Neural cell (in vitro differentiated cells): ENCODE results near the gene OSBPL7. TPM values are rescaled to one million over a fixed set of nuclear protein-coding genes. Genes with fewer than 3 reads are reported as not detected.

Experiments used
- H2AFZ ChIP-seq: fragments of 200-600, 300-800 bp; sonication (generic), shearing (Covaris generic); 2 replicates; pipeline ENCODE4 v1.6.0; 2014; ENCODE audit warnings: low read depth, mild to moderate bottlenecking, antibody characterized with exemption, low read length, moderate library complexity
- H3F3A ChIP-seq: fragments of 200-600 bp; shearing (Covaris generic); 2 replicates; pipeline ENCODE4 v1.6.1; 2016; ENCODE audit warnings: mild to moderate bottlenecking, moderate library complexity, mixed read lengths, antibody characterized with exemption, low read length; ENCODE audit not compliant: insufficient read depth, poor library complexity, severe bottlenecking
- H3K27ac ChIP-seq: fragments of 200-600, 300-800 bp; sonication (generic), shearing (Covaris generic); 2 replicates; pipeline ENCODE4 v1.5.1; 2014; ENCODE audit warnings: mild to moderate bottlenecking, low read length, moderate library complexity
- H3K27me3 ChIP-seq: fragments of 300-800, 200-600 bp; sonication (generic), shearing (Covaris generic); 2 replicates; pipeline ENCODE4 v1.6.0; 2014; ENCODE audit warnings: mild to moderate bottlenecking, low read depth, low read length, moderate library complexity; ENCODE audit not compliant: insufficient read depth
- H3K36me3 ChIP-seq: fragments of 300-800, 200-600 bp; sonication (generic), shearing (Covaris generic); 2 replicates; pipeline ENCODE4 v1.5.1; 2014; ENCODE audit warnings: mild to moderate bottlenecking, antibody characterized with exemption, low read length, moderate library complexity; ENCODE audit not compliant: insufficient read depth
- H3K4me2 ChIP-seq: fragments of 300-800, 200-600 bp; sonication (generic), shearing (Covaris generic); 2 replicates; pipeline ENCODE4 v1.6.0; 2014; ENCODE audit warnings: mild to moderate bottlenecking, low read length
- H3K4me3 ChIP-seq: fragments of 300-800, 200-600 bp; sonication (generic), shearing (Covaris generic); 2 replicates; pipeline ENCODE4 v1.5.1; 2014; ENCODE audit warnings: mild to moderate bottlenecking, low read length, moderate library complexity
- H3K79me2 ChIP-seq: fragments of 200-600 bp; shearing (Covaris generic); replicated peaks from 2 replicates; pipeline ENCODE4 v1.6.0; 2014; ENCODE audit warnings: mild to moderate bottlenecking, low read length, moderate library complexity; ENCODE audit not compliant: insufficient read depth
- H3K9ac ChIP-seq: fragments of 300-800, 200-600 bp; sonication (generic), shearing (Covaris generic); 2 replicates; pipeline ENCODE4 v1.6.1; 2016; ENCODE audit warnings: mild to moderate bottlenecking, low read length, mixed read lengths
- H3K9me2 ChIP-seq: fragments of 200-600 bp; shearing (Covaris generic); 2 replicates; pipeline ENCODE4 v1.6.1; 2016; ENCODE audit warnings: mild to moderate bottlenecking, low read length, mixed read lengths; ENCODE audit not compliant: insufficient read depth
- H3K9me3 ChIP-seq: fragments of 200-600, 300-800 bp; sonication (generic), shearing (Covaris generic); 2 replicates; pipeline ENCODE4 v1.6.1; 2016; ENCODE audit warnings: mild to moderate bottlenecking, mixed run types, low read length, moderate library complexity, mixed read lengths
- H4K20me1 ChIP-seq: fragments of 200-600 bp; shearing (Covaris generic); 2 replicates; pipeline ENCODE4 v1.6.1; 2016; ENCODE audit warnings: mild to moderate bottlenecking, mixed run types; ENCODE audit not compliant: insufficient read depth
- EP300 ChIP-seq: fragments of 450-650 bp; conservative IDR thresholded peaks from 2 replicates; pipeline ENCODE4 v1.6.1; 2014; ENCODE audit warnings: antibody characterized with exemption, mild to moderate bottlenecking, moderate library complexity; ENCODE audit not compliant: poor library complexity, severe bottlenecking
- EZH2 ChIP-seq: fragments of 200-600, 300-800 bp; shearing (Covaris generic), sonication (generic); IDR thresholded peaks from 2 replicates; pipeline ENCODE4 v1.6.1; 2014; ENCODE audit warnings: antibody characterized with exemption, low read length, borderline replicate concordance, mild to moderate bottlenecking; ENCODE audit not compliant: insufficient read depth, poor library complexity, severe bottlenecking
- MXI1 ChIP-seq: fragments of 450-650 bp; conservative IDR thresholded peaks from 2 replicates; pipeline ENCODE4 v1.6.1; 2014; ENCODE audit warnings: antibody characterized with exemption, mild to moderate bottlenecking; ENCODE audit not compliant: poor library complexity, severe bottlenecking
- POLR2AphosphoS5 ChIP-seq: IDR thresholded peaks from 2 replicates; pipeline ENCODE4 v1.6.1; 2012
- RAD21 ChIP-seq: fragments of 450-650 bp; conservative IDR thresholded peaks from 2 replicates; pipeline ENCODE4 v1.6.1; 2014; ENCODE audit warnings: antibody characterized with exemption, mild to moderate bottlenecking, moderate library complexity
- REST ChIP-seq: IDR thresholded peaks from 2 replicates; pipeline ENCODE4 v1.6.1; 2012; ENCODE audit warnings: borderline replicate concordance
- SMC3 ChIP-seq: fragments of 450-650 bp; conservative IDR thresholded peaks from 2 replicates; pipeline ENCODE4 v1.6.1; 2014; ENCODE audit warnings: antibody characterized with exemption, mild to moderate bottlenecking, moderate library complexity; ENCODE audit not compliant: poor library complexity
- TAF1 ChIP-seq: IDR thresholded peaks from 2 replicates; pipeline ENCODE4 v1.6.1; 2012; ENCODE audit warnings: low read depth
- polyA plus RNA-seq: library from polyadenylated mRNA; depleted of rRNA; stranded (reverse); fragments of >200 nt; gene quantifications from 2 replicates; pipeline ENCODE4 v1.2.3, GENCODE V29; 2014
- TF ChIP-seq, protein P1 (sequence below): fragments of 450-650 bp; IDR thresholded peaks from 2 replicates; pipeline ENCODE4 v1.5.1; 2014; ENCODE audit warnings: antibody characterized with exemption, mild to moderate bottlenecking, moderate library complexity; ENCODE audit not compliant: poor library complexity, severe bottlenecking

Gene OSBPL7
- polyA plus RNA-seq, 1 donor from 2014 or later: 10.0 TPM

GRCh38 chr17:47806026-47806912 is 15.3 kb downstream of the OSBPL7 start:
- Histone ChIP-seq H3K79me2 (no peaks in the 10 kb centered on the region), H3K4me2 (no peak overlapping the region), H3F3A (no peaks in the 10 kb centered on the region), H3K4me3 (no peak overlapping the region), H4K20me1 (no peaks in the 10 kb centered on the region), H3K27me3 (peaks cover 6% of the 10 kb centered on the region), H3K27ac (no peak overlapping the region), H3K9ac (no peak overlapping the region), H3K9me2 (no peaks in the 10 kb centered on the region), H2AFZ (no peak overlapping the region), H3K9me3 (no peaks in the 10 kb centered on the region), H3K36me3 (no peaks in the 10 kb centered on the region)
- TF ChIP-seq EZH2 (no peak), SMC3 (no peak), TAF1 (no peak), MXI1 (no peak), RAD21 (no peak)
- TF ChIP-seq, protein P1, sequence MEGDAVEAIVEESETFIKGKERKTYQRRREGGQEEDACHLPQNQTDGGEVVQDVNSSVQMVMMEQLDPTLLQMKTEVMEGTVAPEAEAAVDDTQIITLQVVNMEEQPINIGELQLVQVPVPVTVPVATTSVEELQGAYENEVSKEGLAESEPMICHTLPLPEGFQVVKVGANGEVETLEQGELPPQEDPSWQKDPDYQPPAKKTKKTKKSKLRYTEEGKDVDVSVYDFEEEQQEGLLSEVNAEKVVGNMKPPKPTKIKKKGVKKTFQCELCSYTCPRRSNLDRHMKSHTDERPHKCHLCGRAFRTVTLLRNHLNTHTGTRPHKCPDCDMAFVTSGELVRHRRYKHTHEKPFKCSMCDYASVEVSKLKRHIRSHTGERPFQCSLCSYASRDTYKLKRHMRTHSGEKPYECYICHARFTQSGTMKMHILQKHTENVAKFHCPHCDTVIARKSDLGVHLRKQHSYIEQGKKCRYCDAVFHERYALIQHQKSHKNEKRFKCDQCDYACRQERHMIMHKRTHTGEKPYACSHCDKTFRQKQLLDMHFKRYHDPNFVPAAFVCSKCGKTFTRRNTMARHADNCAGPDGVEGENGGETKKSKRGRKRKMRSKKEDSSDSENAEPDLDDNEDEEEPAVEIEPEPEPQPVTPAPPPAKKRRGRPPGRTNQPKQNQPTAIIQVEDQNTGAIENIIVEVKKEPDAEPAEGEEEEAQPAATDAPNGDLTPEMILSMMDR: no peak

DNA sequence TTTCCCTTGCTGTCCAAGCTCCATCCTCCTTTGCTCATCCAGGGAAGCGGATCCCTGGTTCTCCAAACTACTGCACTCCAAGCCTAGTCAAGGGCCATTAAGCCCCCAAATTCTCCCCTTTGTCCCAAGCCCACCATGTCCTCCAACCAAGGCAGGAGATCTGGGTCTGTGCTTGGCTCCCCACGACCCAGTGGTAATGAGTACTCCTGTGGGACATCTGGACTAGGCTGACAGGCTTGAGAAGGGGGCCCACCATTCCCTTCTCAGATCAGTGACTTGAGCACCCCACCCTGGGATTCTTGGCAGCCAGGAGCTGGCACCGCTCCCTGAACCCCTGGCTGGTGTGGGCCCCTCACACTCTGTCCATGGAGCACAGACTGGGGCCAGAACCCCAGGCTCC is 17.1 kb downstream of the OSBPL7 start:
- Histone ChIP-seq H3K27ac (no peak overlapping the region), H3K9ac (no peak overlapping the region), H3K4me2 (no peak overlapping the region), H2AFZ (no peak overlapping the region), H4K20me1 (no peaks in the 10 kb centered on the region), H3K9me2 (no peaks in the 10 kb centered on the region), H3K4me3 (no peak overlapping the region), H3K27me3 (peaks cover 8% of the 10 kb centered on the region), H3K79me2 (no peaks in the 10 kb centered on the region), H3F3A (no peaks in the 10 kb centered on the region), H3K36me3 (no peaks in the 10 kb centered on the region), H3K9me3 (no peaks in the 10 kb centered on the region)
- TF ChIP-seq RAD21 (no peak), TAF1 (no peak), EZH2 (no peak), SMC3 (no peak), REST (no peak), EP300 (no peak), POLR2AphosphoS5 (no peak), MXI1 (no peak)
- TF ChIP-seq, protein P1: no peak
